ENCODE data around the gene GPR82. TPM values are rescaled to one million over a fixed set of nuclear protein-coding genes. Genes with fewer than 3 reads are reported as not detected.

GPR82 gene
- total and polyA plus RNA-seq, 10 of the 15 experiments (the other 5 are each of a cell fraction or from before 2014, with no cell fraction given): 0.23 to 1.7 (median 0.56) TPM

DNA sequence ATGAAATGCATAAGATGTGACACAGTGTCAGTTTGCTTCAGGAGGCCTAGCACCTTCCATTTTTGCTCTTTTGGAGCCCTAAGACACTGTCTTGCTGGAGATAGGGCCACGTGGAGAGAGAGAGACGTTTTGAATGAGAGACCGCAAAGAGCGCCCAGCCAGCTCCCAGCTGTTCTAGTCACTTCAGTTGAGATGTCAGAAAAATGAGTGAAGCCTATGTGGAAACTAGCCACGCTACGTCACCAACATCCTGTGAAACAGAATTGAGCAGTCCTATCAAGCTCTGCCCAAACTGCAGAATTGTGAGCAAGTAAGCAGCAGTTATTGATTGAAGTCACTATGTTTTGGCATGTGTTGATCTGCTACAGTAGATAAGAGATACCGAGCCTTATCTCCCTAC is 13.1 kb downstream of the GPR82 start:
- intact Hi-C loops (cut with micrococcal nuclease; ENCODE audit: unreplicated experiment): loop anchor here (10.0 kb wide), 1 partner anchor 402 kb away; the partner anchor contains the start of gene DDX3X
- H3K79me2 ChIP-seq (ENCODE audit: control insufficient read depth, insufficient read depth, low read length): no peaks in the 10 kb centered on the region
- no peak for FAIRE-seq
- WGBS (ENCODE audit: insufficient coverage, insufficient replicate concordance, low lambda C conversion rate, missing lambda C conversion rate): 52% methylated on average over 7 of the region's 7 CpGs
- H3K4me1 ChIP-seq (ENCODE audit: control insufficient read depth, insufficient read depth, low read length): peaks cover 10% of the 10 kb centered on the region
- H3K27me3 ChIP-seq (replicated peaks in 1 of 2; ENCODE audit: control insufficient read depth in 2 of 2, insufficient read depth in 2 of 2, low read length in 1 of 2): no peaks in the 10 kb centered on the region
- CTCF ChIA-PET: no interaction called here
- no peak overlapping the region for H3K9ac ChIP-seq (ENCODE audit: control insufficient read depth, insufficient read depth, low read length)
- TF ChIP-seq SIN3A (IDR thresholded peaks at IDR 0.05; ENCODE audit: low read depth, low read length) (no peak), SPI1 (IDR thresholded peaks at IDR 0.05; ENCODE audit: borderline replicate concordance, insufficient read depth, low read depth, low read length) (no peak)
- TF ChIP-seq, protein P1, sequence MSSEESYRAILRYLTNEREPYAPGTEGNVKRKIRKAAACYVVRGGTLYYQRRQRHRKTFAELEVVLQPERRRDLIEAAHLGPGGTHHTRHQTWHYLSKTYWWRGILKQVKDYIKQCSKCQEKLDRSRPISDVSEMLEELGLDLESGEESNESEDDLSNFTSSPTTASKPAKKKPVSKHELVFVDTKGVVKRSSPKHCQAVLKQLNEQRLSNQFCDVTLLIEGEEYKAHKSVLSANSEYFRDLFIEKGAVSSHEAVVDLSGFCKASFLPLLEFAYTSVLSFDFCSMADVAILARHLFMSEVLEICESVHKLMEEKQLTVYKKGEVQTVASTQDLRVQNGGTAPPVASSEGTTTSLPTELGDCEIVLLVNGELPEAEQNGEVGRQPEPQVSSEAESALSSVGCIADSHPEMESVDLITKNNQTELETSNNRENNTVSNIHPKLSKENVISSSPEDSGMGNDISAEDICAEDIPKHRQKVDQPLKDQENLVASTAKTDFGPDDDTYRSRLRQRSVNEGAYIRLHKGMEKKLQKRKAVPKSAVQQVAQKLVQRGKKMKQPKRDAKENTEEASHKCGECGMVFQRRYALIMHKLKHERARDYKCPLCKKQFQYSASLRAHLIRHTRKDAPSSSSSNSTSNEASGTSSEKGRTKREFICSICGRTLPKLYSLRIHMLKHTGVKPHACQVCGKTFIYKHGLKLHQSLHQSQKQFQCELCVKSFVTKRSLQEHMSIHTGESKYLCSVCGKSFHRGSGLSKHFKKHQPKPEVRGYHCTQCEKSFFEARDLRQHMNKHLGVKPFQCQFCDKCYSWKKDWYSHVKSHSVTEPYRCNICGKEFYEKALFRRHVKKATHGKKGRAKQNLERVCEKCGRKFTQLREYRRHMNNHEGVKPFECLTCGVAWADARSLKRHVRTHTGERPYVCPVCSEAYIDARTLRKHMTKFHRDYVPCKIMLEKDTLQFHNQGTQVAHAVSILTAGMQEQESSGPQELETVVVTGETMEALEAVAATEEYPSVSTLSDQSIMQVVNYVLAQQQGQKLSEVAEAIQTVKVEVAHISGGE (CRISPR knock-in tag; IDR thresholded peaks at IDR 0.05): no peak
- no peaks in the 10 kb centered on the region for H3K9me3 ChIP-seq (replicated peaks; ENCODE audit: control insufficient read depth, insufficient read depth, low read length)
- H4K20me1 ChIP-seq (ENCODE audit: control insufficient read depth, insufficient read depth): no peaks in the 10 kb centered on the region
- BruUV-seq (replicated peaks): no TSS peak
- RAD21 ChIA-PET (ENCODE audit: unreplicated experiment): no interaction called here
- H3K36me3 ChIP-seq (ENCODE audit: control insufficient read depth in 2 of 2, insufficient read depth in 2 of 2, low read length in 1 of 2): no peaks in the 10 kb centered on the region
- DNase-seq (ENCODE audit: low read depth, low spot score): no peak
- SMC1A ChIA-PET (ENCODE audit: uncharacterized antibody, unreplicated experiment): interaction anchor here (0.6 kb wide), 1 partner anchor 103 kb away, joined by 3 read pairs; no protein-coding TSS in a partner anchor
- in situ Hi-C loops (cut with MboI): no loop called here
- no peak overlapping the region for H3K27ac ChIP-seq (ENCODE audit: control insufficient read depth, insufficient read depth)
- no peak overlapping the region for H3K4me3 ChIP-seq
- ATAC-seq: no peak
- H2AFZ ChIP-seq (ENCODE audit: control insufficient read depth, low read depth, low read length): no peak overlapping the region
- POLR2A ChIA-PET: no interaction called here
- no peak overlapping the region for H3K4me2 ChIP-seq (ENCODE audit: control insufficient read depth, insufficient read depth)

Measured in GM12878 (cell line).